ENCODE data around the gene LENEP. TPM values are rescaled to one million over a fixed set of nuclear protein-coding genes. Genes with fewer than 3 reads are reported as not detected.
"Not testable (repeated sequence)": the region's sequence is repeated elsewhere in the genome, so short reads cannot be mapped to it uniquely, and the experiment has no call there.

Gene LENEP
- total and polyA plus RNA-seq, 2 of the 8 experiments (the other 6 are each of a cell fraction or from before 2014, with no cell fraction given) = 1.3 TPM; not detected in 1

- H3K27ac ChIP-seq (ENCODE audit: low read depth, low read length); H2AK5ac ChIP-seq (ENCODE audit: low read depth, low read length); H2BK20ac ChIP-seq (ENCODE audit: low read length); H3K4me3 ChIP-seq (ENCODE audit: extremely low read depth in 1 of 4, insufficient read depth in 2 of 4, low read depth in 3 of 4, low read length in 4 of 4); H2BK12ac ChIP-seq (ENCODE audit: low read depth, low read length); FAIRE-seq; DNase-seq (ENCODE audit: low read depth in 1 of 2, low spot score in 2 of 2); H3K4me2 ChIP-seq (ENCODE audit: insufficient read depth in 1 of 2, low read depth in 2 of 2, low read length in 2 of 2); H2AFZ ChIP-seq (ENCODE audit: low read length); H3K18ac ChIP-seq (ENCODE audit: extremely low read depth, low read length); H2BK5ac ChIP-seq (ENCODE audit: low read depth, low read length); H3K4me1 ChIP-seq (replicated peaks in 1 of 4; ENCODE audit: control insufficient read depth in 3 of 4, insufficient read depth in 4 of 4, low read length in 3 of 4); H4K5ac ChIP-seq (ENCODE audit: insufficient read length, low read depth, low read length); H3K9ac ChIP-seq (replicated peaks in 1 of 4; ENCODE audit: extremely low read depth in 1 of 4, low read depth in 3 of 4, low read length in 3 of 4); H3K79me1 ChIP-seq (ENCODE audit: low read depth, low read length); H3K27me3 ChIP-seq (replicated peaks in 1 of 4; ENCODE audit: control insufficient read depth in 3 of 4, extremely low read depth in 1 of 4, insufficient read depth in 3 of 4, low read length in 3 of 4); H3K4ac ChIP-seq (replicated peaks; ENCODE audit: insufficient read length, low read depth, low read length); H3K9me3 ChIP-seq (ENCODE audit: insufficient read depth in 2 of 2, low read depth in 1 of 2, low read length in 1 of 2); H2BK15ac ChIP-seq (ENCODE audit: low read length); H3K56ac ChIP-seq (replicated peaks; ENCODE audit: insufficient read length, low read depth, low read length); H3K23me2 ChIP-seq (ENCODE audit: low read depth, low read length); H4K8ac ChIP-seq (ENCODE audit: extremely low read depth, insufficient read depth, low read length); H3K14ac ChIP-seq (ENCODE audit: insufficient read length); H4K91ac ChIP-seq (replicated peaks; ENCODE audit: insufficient read length, low read length); H2BK120ac ChIP-seq (replicated peaks; ENCODE audit: low read depth, low read length); H3K23ac ChIP-seq (ENCODE audit: insufficient read length): not testable (repeated sequence)
- Histone ChIP-seq H3K36me3 (ENCODE audit: control insufficient read depth in 2 of 4, insufficient read depth in 4 of 4, low read length in 3 of 4) (peaks cover 11 to 47% (median 33%) of the 10 kb centered on the region in 4 experiments), H3K79me2 (ENCODE audit: control insufficient read depth in 1 of 2, insufficient read depth in 2 of 2, low read length in 2 of 2) (peaks cover 4 to 51% of the 10 kb centered on the region in 2 experiments), H4K20me1 (replicated peaks in 1 of 2; ENCODE audit: control insufficient read depth in 1 of 2, insufficient read depth in 2 of 2, low read length in 2 of 2) (peaks cover 15 to 22% of the 10 kb centered on the region in 2 experiments)
- ChIA-PET POLR2A (ENCODE audit: partially characterized antibody) (interaction anchor here (0.6 to 42.8 kb wide), 7 partner anchors 7 to 156 kb away, joined by 3 to 702 read pairs (median 4); partner anchors contain the start of genes CKS1B, FLAD1, LENEP and PBXIP1), CTCF (ENCODE audit: partially characterized antibody) (interaction anchor here (1.5 to 20.6 kb wide), 3 partner anchors 10 to 152 kb away, joined by 3 to 334 read pairs (median 8); partner anchors contain the start of gene LENEP)
- WGBS, 2 experiments (ENCODE audit: extremely low coverage in 1 of 2, insufficient coverage in 1 of 2, insufficient read length in 1 of 2, insufficient replicate concordance in 2 of 2, low coverage in 1 of 2, low lambda C conversion rate in 2 of 2, missing lambda C conversion rate in 1 of 2) = 90% methylated on average over 3 of the region's 4 CpGs; no CpG with 5 or more reads in 1 of the 2 experiments
Observed at GRCh38 chr1:154986736-154987135, 6.7 kb upstream of the LENEP start.
